KOPT-K1 (cell line): ENCODE data around the gene MFAP3L.
"Not testable (repeated sequence)": the region's sequence is repeated elsewhere in the genome, so short reads cannot be mapped to it uniquely, and the experiment has no call there.

Experiments
- H3K27ac ChIP-seq: fragments of 200-600 bp; sonication (generic); 2 replicates; pipeline ENCODE4 v1.5.1; 2016; ENCODE audit warnings: antibody characterized with exemption, mild to moderate bottlenecking, low read depth, low read length; ENCODE audit not compliant: poor library complexity, severe bottlenecking
- H3K36me3 ChIP-seq: fragments of 200-600 bp; sonication (generic); 2 replicates; pipeline ENCODE4 v1.5.1; 2017; ENCODE audit warnings: antibody characterized with exemption, mild to moderate bottlenecking, low read length, moderate library complexity; ENCODE audit not compliant: insufficient read depth
- H3K9me3 ChIP-seq: fragments of 200-600 bp; sonication (generic); 2 replicates; pipeline ENCODE4 v1.5.1; 2017; ENCODE audit warnings: antibody characterized with exemption, low read length, mild to moderate bottlenecking; ENCODE audit not compliant: insufficient read depth, poor library complexity, severe bottlenecking

The MFAP3L gene

GRCh38 chr4:170026253-170027021 is at the start of gene MFAP3L:
Gene MFAP3L (minus strand): TSS chr4:170026395. CDS start chr4:170005877, 20,518 bp downstream.
- Histone ChIP-seq H3K36me3 (no peaks in the 10 kb centered on the region), H3K9me3 (peaks cover 9% of the 10 kb centered on the region), H3K27ac (no peak within 1 kb of the TSS)

- Histone ChIP-seq H3K36me3 (no peaks in the 10 kb centered on the region), H3K9me3 (no peaks in the 10 kb centered on the region), H3K27ac (no peak overlapping the region)
Measured at GRCh38 chr4:170071196-170071595, 45.0 kb upstream of the MFAP3L start.

GRCh38 chr4:170068438-170069128 is 42.4 kb upstream of the MFAP3L start:
- H3K27ac ChIP-seq, result no peak overlapping the region
- H3K9me3 ChIP-seq, result no peaks in the 10 kb centered on the region
- H3K36me3 ChIP-seq, result no peaks in the 10 kb centered on the region

- Histone ChIP-seq H3K27ac (no peak overlapping the region), H3K9me3 (no peaks in the 10 kb centered on the region), H3K36me3 (no peaks in the 10 kb centered on the region)
Measured at GRCh38 chr4:170059421-170059820, 33.2 kb upstream of the MFAP3L start.

GRCh38 chr4:170058826-170059225 is 32.6 kb upstream of the MFAP3L start:
- no peaks in the 10 kb centered on the region for H3K36me3 ChIP-seq
- H3K27ac ChIP-seq, result no peak overlapping the region
- H3K9me3 ChIP-seq, result no peaks in the 10 kb centered on the region

- Histone ChIP-seq H3K9me3 (no peaks in the 10 kb centered on the region), H3K27ac (no peak overlapping the region), H3K36me3 (no peaks in the 10 kb centered on the region)
Measured at GRCh38 chr4:170057866-170058265, 31.7 kb upstream of the MFAP3L start.

- Histone ChIP-seq H3K9me3 (no peaks in the 10 kb centered on the region), H3K36me3 (no peaks in the 10 kb centered on the region), H3K27ac (no peak overlapping the region)
Measured at GRCh38 chr4:170052919-170053318, 26.7 kb upstream of the MFAP3L start.

- H3K9me3 ChIP-seq, result no peaks in the 10 kb centered on the region
- no peak overlapping the region for H3K27ac ChIP-seq
- no peaks in the 10 kb centered on the region for H3K36me3 ChIP-seq
Measured at GRCh38 chr4:170051402-170051801, 25.2 kb upstream of the MFAP3L start.

- Histone ChIP-seq H3K9me3 (no peaks in the 10 kb centered on the region), H3K36me3 (no peaks in the 10 kb centered on the region), H3K27ac (no peak overlapping the region)
Measured at GRCh38 chr4:170049766-170050165, 23.6 kb upstream of the MFAP3L start.

- Histone ChIP-seq H3K36me3 (no peaks in the 10 kb centered on the region), H3K27ac (no peak overlapping the region), H3K9me3 (no peaks in the 10 kb centered on the region)
Measured at GRCh38 chr4:170047771-170048354, 21.7 kb upstream of the MFAP3L start.

- H3K27ac ChIP-seq, H3K9me3 ChIP-seq, H3K36me3 ChIP-seq: not testable (repeated sequence)
Measured at GRCh38 chr4:170046156-170046555, 20.0 kb upstream of the MFAP3L start.

- no peak overlapping the region for H3K27ac ChIP-seq
- no peaks in the 10 kb centered on the region for H3K36me3 ChIP-seq
- no peaks in the 10 kb centered on the region for H3K9me3 ChIP-seq
Measured at GRCh38 chr4:170040031-170040680, 14.0 kb upstream of the MFAP3L start.

GRCh38 chr4:170038769-170039168 is 12.6 kb upstream of the MFAP3L start:
- Histone ChIP-seq H3K9me3 (no peaks in the 10 kb centered on the region), H3K27ac (no peak overlapping the region), H3K36me3 (no peaks in the 10 kb centered on the region)

GRCh38 chr4:170038232-170038631 is 12.0 kb upstream of the MFAP3L start:
- Histone ChIP-seq H3K36me3 (no peaks in the 10 kb centered on the region), H3K27ac (no peak overlapping the region), H3K9me3 (no peaks in the 10 kb centered on the region)

- no peak overlapping the region for H3K27ac ChIP-seq
- no peaks in the 10 kb centered on the region for H3K36me3 ChIP-seq
- H3K9me3 ChIP-seq, result no peaks in the 10 kb centered on the region
Measured at GRCh38 chr4:170037481-170037880, 11.3 kb upstream of the MFAP3L start.
